ENCODE results near the gene POU4F3.

- TF ChIP-seq CTCF (IDR thresholded peaks at IDR 0.05) (no peak), POLR2AphosphoS5 (IDR thresholded peaks at IDR 0.05) (no peak), POLR2A (IDR thresholded peaks at IDR 0.05) (no peak), EP300 (IDR thresholded peaks at IDR 0.05) (no peak)
These were observed 27.0 kb downstream of the POU4F3 start for GRCh38 chr5:146365618-146366017.
